Mammary epithelial cell (primary cell): ENCODE data around the gene CAMKV.

Experiments
- EZH2 ChIP-seq: IDR thresholded peaks from 2 replicates; pipeline ENCODE4 v1.6.1; 2012; ENCODE audit warnings: low read length, inconsistent platforms, borderline replicate concordance
- TF ChIP-seq, protein P1 (sequence below), 2 donors: IDR thresholded peaks in 1 of 2; conservative IDR thresholded peaks in 1 of 2; 2 replicates each; pipeline ENCODE4 v1.5.1; 2011 to 2012; ENCODE audit warnings: inconsistent platforms in 2 of 2, low read length in 2 of 2, mild to moderate bottlenecking in 2 of 2, control low read depth in 1 of 2, low read depth in 1 of 2; ENCODE audit not compliant: insufficient read depth in 1 of 2; ENCODE audit errors: extremely low read depth in 1 of 2

DNA sequence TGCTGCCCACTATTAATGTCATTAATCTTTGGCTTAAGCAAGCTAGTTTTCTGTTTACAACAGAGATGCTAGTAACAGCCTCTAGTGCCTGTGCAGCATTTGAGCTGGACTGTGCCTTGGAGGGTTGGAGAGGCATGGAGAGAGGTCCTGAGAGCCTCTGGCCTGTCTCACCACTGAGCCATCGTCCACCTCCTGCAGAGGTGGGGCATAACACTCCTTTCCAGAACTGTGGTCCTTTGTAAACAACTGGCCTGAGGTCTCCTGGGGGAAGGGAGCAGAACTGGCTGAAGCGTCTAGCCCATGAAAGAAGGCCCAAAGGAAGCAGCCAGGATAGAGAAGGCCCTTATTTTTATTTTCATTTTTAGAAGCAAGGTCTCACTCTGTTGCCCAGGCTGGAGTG is 10.0 kb upstream of the CAMKV start:
- TF ChIP-seq EZH2: no peak
- TF ChIP-seq, protein P1, sequence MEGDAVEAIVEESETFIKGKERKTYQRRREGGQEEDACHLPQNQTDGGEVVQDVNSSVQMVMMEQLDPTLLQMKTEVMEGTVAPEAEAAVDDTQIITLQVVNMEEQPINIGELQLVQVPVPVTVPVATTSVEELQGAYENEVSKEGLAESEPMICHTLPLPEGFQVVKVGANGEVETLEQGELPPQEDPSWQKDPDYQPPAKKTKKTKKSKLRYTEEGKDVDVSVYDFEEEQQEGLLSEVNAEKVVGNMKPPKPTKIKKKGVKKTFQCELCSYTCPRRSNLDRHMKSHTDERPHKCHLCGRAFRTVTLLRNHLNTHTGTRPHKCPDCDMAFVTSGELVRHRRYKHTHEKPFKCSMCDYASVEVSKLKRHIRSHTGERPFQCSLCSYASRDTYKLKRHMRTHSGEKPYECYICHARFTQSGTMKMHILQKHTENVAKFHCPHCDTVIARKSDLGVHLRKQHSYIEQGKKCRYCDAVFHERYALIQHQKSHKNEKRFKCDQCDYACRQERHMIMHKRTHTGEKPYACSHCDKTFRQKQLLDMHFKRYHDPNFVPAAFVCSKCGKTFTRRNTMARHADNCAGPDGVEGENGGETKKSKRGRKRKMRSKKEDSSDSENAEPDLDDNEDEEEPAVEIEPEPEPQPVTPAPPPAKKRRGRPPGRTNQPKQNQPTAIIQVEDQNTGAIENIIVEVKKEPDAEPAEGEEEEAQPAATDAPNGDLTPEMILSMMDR (conservative IDR thresholded peaks at IDR 0.05 in 1 of 2, IDR thresholded peaks at IDR 0.05 in 1 of 2; ENCODE audit: extremely low read depth in 1 of 2, insufficient read depth in 1 of 2, low read depth in 1 of 2, low read length in 2 of 2): no peak
